HG03432 (cell line): ENCODE data around the gene MT4.

Experiments used
- ATAC-seq: cut with Tn5 transposase; IDR thresholded peaks from one replicate; pipeline ENCODE4 v1.9.1; 2021; ENCODE audit warnings: mild to moderate bottlenecking, moderate library complexity; ENCODE audit not compliant: unreplicated experiment

MT4 gene

DNA sequence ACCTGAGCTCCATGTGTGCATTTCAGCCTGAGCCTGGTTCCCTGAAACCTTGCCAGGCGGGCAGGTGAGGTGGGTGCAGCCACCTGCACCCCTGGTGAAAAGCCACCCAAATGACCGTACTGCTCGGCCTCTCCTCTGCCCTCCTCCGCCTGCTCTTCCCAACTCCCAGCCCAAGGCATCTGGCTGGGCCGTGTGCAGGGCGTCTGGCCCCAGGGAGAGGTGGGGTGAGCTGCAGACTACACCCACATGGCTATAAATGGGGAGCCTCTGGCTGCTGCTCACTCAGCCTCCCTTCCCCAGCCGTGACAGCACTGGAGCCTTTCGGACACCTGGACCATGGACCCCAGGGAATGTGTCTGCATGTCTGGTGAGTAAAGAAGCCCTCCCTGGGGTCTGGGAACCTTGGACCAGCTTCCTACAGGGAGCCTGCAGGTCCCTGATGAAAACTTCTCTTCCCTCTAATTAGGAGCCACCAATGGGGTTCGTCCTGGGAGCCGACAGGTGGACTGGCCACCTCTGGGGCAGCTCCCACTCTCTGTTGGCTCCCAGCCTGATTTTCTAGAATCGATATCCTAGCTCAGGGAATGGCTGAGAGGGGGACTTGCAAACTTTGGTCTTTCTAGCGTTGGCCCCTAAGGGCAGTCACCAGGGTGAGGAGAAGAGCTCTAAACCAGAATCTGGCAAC is at the start of gene MT4:
Gene MT4, plus strand, starts transcription at position 281 of the 685 bp plus-strand sequence. Its CDS starts 56 bp downstream, at position 337.
- ATAC-seq = no peak

DNA sequence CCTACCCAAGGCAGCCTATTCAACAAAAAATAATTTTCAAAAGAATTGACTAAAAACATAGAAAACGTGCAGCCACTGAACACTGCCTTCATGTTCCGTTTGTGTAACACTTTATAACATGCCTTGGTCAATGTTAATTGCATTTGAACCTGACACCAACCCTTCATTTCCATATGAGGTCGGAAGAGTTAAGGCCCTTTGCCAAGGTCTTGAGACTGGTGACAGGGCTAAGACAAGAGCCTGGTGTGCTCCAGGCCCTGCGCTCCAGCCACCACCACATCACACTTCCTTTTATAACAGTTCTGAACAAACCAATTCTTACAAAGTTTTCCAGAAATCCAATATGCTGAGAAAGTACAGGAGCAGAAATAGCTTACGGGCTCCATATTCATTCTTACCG is 49.2 kb upstream of the MT4 start:
- ATAC-seq = no peak

- ATAC-seq = no peak
Observed at GRCh38 chr16:56517206-56517605, 47.7 kb upstream of the MT4 start.

DNA sequence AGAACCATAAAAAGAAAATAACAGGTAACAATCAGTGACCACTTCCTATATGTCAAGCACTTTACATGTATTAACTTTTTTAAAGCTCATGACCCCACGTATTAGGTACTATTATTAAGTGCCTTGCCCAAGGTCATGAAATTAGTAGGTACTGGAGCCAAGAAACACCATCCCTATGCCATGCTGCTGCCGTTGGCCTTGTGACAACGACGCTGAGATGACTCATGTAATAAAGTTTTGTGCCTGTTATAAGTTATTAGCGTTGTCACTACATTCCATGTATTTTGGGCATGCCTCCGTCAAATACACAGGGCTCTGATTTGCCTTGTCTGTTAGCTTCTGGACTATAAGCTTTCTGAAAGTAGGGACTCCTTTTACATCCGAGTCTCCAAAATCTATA is 46.4 kb upstream of the MT4 start:
- ATAC-seq = no peak

- peak; percentile 88 for ATAC-seq
Observed at GRCh38 chr16:56519459-56520250, 45.2 kb upstream of the MT4 start, which contains the start of gene BBS2. BBS2 (minus strand) TSS chr16:56520024; CDS start chr16:56519862, 162 bp downstream.

- no peak for ATAC-seq
Observed at GRCh38 chr16:56520251-56520577, 44.7 kb upstream of the MT4 start.

DNA sequence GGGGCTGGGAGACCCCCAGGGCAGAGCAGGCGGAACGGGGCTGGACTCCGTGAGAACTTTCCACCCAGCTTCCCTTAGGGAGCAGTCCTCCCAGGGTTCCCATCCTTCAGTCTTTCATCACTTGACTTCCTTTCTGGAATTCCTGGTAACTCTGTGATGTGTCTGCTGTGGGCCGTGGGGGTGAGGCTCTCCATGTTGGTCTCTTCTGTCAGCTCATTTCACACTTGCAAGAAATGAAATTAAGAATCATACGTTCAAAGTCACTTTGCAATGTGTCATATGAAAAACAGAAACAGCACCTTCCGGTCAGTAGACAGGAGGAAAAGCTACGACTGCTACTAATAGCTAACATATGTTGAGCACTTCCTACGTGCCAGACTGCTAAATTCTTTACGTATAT is 39.6 kb upstream of the MT4 start:
- ATAC-seq = no peak

GRCh38 chr16:56530872-56531271 is 34.0 kb upstream of the MT4 start:
- ATAC-seq = no peak

DNA sequence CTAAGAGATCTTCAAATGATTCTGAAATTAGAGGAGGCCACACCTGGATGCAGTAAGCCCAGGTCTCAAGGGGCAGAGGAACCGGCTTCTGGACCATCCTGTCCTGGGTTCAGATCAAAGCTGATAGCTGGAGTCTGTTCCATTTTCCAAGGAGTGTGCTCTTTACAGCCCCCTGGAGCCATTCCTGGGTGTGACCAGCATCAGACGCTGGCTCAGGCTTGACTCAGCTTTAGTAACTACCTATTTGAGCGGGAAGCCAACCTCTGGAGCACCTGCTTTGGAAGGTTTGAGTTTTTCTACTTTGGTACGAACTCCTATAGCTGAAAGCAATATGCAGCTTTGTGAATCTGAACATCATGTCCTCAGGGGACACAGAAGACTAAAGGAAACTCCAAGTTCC is 32.2 kb upstream of the MT4 start:
- ATAC-seq = no peak

DNA sequence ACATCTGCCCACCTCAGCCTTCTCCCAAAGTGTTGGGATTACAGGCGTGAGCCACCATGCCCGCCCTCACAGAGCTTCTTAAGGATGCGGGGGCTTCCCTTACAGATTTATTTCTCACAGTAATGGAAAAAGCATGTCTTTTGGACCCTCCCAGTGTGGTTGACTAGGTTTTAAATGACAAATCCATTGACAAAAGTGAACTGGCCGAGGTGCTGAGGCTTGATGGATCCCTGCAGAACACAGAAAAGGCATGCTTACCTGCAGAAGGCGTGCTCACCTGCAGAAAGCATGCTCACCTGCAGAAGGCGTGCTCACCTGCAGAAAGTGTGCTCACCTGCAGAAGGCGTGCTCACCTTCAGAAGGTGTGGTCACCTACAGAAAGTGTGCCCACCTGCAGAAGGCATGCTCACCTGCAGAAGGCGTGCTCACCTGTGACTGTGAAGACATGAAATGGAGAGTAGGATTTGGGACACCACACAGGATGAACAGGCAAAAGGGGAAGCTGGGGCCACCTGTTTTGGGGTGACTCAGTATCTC is 30.0 kb upstream of the MT4 start:
- ATAC-seq = no peak

DNA sequence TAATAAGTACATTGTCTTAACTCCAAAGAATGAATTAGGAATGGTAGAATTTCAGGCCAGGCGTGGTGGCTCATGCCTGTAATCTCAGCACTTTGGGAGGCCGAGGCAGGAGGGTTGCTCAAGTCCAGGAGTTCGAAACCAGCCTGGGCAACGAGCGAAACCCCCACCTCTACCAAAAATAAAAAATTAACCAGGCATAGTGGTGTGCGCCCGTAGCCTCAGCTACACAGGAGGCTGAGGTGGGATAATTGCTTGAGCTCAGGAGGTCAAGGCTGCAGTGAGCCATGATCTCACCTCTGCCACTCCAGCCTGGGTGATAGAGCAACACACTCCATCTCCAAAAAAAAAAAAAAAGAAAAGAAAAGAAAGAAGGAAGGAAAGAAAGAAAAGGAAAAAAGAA is 26.5 kb upstream of the MT4 start:
- ATAC-seq = no peak

DNA sequence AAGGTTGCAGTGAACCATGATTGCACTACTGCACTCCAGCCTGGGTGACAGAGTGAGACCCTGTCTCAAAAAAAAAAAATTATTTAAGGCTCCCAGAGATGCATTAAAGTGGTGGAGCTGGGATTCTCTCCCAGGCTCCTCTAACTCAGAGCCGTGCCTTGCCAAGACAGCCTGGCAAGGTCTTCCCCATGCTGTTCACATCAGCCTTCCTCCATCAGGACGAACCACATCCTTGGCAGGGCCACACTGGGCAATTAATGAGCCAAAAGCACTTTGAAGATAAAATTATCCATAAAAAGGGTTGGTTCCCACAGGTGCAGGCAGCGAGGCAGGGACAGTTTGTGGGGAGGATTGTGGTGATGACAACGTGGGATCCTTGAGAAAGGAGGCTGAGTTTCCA is 25.2 kb upstream of the MT4 start:
- ATAC-seq = no peak

DNA sequence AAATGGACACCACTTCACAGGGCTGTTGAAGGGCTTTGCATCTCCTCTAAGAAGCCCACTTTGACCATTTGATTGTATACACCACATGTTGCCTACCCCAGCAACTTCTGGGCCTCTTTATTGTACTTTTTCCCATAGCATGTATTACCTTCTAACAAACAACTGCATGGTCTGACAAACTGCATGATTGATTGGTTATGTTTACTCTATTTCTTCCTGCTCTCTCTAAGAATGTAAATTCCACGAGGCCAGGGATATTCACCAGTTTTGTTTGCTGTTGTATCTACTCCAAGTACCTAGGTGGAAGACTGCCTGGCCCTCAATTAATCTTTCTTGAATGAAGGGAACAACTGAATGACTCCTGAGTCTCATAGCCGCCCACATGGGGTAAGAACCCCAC is 22.8 kb upstream of the MT4 start:
- ATAC-seq = no peak

DNA sequence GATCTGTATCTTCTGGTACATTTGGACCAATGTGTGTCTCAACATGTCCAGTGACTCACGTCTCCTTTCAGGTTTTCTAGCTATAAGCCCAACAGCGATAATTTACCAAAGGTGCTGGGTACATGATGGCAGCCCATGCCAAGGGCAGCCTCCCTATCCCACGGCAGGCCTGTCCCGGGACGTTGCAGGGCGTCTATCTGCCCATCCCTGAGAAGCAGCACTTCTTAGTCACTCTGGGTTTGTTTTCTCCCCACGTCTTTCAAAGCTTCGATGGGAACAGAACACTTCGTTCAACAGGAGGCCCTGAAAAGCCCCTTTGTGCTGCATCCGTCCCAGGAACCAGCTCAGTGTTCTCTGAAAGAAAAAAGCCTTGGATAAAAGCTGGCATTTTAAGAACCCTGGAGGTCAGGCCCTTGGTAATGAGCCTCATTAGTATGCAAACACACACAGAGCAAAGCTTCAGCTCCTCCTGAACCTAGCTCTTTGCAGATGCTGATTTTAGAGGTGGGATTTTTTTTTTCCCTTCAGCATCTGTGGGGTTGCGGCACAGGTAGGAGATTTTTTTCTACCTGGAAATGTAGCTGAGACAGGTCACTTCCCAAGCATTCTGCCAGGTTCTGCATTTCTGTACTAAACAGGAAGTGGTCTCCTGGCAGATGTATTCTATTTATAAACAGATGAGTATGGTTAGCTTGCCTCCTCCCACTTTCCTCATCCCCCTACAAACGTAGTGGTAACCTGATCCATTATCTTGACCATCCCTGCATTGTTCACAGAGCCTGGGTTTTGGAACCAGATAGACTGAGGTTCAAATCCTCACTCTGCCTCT is 17.5 kb upstream of the MT4 start:
- ATAC-seq = no peak

- ATAC-seq = no peak
Observed at GRCh38 chr16:56547949-56548567, 16.8 kb upstream of the MT4 start.

DNA sequence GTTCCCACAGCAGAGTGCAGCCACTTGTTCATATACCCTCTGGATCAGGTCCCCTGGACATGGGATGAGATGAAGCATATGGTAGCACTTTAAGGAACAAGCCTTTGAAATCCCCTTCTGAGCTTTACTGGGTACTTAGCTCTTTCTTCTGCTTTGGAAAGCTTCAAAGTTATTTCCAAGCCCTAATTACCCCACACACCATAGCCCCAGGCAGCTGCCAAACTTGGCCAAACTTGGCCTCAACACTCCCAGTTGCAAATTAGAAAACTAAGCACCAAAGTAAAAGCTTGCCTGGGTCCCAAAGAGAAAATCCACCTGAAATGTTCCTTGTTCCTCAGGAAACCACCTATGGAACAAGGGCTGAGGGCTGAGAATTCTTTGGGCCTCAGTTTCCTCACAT is 15.7 kb upstream of the MT4 start:
- no peak for ATAC-seq

DNA sequence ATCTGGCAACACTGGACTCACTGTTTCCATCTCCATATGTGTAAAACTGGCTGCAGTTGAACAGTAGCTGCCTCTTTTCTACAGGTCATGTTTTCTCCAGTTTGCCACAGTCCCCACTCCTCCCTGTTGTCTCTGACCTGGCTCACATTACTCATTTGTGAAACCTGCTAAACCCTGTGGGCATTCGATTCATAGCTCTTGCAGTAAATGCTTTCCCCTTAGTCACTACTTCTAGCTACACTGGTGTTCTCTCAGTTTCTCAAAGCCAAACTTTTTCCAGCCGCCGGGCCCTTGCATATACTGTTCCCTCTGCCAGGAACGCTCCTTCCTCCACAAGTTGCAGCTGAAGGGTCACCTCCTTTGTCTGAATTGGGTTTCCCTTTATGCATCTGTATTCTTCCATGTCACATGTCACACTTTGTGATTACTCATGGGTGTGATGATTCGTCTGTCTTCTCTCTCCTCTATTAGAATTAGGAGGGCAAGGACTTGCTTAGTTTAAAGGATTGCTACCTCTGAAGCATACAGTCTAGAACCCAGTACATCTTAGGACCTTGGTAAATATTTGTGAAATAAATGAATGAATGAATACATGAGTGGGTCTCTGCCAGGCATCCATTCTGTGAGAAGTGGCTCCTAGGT is 15.0 kb upstream of the MT4 start:
- ATAC-seq = no peak

DNA sequence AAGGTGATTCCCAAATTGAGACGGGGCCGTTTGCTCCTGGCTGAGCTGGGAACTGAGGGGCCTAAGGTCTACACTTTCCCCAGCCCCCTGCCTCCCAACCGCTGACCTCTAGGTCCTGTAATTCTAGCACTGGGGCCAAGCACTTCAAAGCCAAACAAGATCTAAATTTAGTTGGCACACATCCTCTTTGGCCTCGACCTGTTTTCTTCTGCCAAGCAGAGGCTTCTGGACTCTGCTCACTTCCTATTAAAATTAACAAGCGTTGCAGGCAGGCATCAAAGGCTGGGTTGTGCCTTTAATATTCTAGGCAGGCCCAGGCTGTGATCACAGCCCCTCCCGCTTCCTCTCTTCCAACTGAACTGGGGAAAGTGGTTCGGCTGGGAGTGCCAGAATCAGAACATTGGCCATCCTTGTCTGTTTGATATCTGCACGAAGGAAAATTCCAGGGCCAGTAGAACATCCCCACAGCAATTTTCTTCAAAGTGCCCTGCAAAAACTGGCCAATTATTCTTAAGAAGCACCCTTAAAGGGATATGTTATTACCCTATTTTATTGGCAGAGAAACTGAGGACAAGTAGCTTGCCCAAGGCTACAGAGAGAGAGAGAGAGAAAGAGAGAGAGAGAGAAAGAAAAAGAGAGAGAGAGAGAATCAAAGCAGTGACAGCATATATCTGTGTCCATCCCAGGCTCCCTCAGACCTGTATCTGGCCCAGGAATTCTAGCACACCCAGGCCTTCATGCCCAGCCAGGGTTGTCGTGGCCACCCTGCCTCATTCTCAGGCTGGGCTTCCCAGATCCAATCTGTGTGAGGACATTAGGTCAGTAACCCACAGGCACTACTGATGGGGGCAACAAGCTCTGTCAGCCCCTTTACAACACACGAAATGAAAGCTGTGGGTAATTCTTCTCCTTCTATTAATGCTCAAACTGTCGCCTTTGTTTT is 12.8 kb upstream of the MT4 start:
- no peak for ATAC-seq

- no peak for ATAC-seq
Observed at GRCh38 chr16:56554441-56554840, 10.4 kb upstream of the MT4 start.
